Endometrial microvascular endothelial cells (primary cell): ENCODE measurements around the gene WAPL. TPM values are rescaled to one million over a fixed set of nuclear protein-coding genes. Genes with fewer than 3 reads are reported as not detected.
"Not testable (repeated sequence)": the region's sequence is repeated elsewhere in the genome, so short reads cannot be mapped to it uniquely, and the experiment has no call there.

Experiments used
- in situ Hi-C: cut with HindIII; loops from 2 replicates; pipeline ENCODE4 v1.10.0; 2017; ENCODE audit warnings: low sequenced_read_pairs, low pct_unique_long_range_greater_than_20kb; ENCODE audit errors: inconsistent ontology term
- total RNA-seq: library from RNA; depleted of rRNA; stranded (reverse); fragments of >200 nt; gene quantifications from one replicate; pipeline ENCODE4 v1.2.3, GENCODE V29; 2015; ENCODE audit errors: inconsistent ontology term

Gene WAPL, protein sequence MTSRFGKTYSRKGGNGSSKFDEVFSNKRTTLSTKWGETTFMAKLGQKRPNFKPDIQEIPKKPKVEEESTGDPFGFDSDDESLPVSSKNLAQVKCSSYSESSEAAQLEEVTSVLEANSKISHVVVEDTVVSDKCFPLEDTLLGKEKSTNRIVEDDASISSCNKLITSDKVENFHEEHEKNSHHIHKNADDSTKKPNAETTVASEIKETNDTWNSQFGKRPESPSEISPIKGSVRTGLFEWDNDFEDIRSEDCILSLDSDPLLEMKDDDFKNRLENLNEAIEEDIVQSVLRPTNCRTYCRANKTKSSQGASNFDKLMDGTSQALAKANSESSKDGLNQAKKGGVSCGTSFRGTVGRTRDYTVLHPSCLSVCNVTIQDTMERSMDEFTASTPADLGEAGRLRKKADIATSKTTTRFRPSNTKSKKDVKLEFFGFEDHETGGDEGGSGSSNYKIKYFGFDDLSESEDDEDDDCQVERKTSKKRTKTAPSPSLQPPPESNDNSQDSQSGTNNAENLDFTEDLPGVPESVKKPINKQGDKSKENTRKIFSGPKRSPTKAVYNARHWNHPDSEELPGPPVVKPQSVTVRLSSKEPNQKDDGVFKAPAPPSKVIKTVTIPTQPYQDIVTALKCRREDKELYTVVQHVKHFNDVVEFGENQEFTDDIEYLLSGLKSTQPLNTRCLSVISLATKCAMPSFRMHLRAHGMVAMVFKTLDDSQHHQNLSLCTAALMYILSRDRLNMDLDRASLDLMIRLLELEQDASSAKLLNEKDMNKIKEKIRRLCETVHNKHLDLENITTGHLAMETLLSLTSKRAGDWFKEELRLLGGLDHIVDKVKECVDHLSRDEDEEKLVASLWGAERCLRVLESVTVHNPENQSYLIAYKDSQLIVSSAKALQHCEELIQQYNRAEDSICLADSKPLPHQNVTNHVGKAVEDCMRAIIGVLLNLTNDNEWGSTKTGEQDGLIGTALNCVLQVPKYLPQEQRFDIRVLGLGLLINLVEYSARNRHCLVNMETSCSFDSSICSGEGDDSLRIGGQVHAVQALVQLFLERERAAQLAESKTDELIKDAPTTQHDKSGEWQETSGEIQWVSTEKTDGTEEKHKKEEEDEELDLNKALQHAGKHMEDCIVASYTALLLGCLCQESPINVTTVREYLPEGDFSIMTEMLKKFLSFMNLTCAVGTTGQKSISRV (N-terminal part only)
- 31.8 TPM for total RNA-seq

- in situ Hi-C loops: no loop called here
Observed at GRCh38 chr10:86521678-86522509, at the start of gene WAPL. Gene WAPL, minus strand, starts transcription at chr10:86521792. Its CDS starts 3,723 bp downstream, at chr10:86518069.

DNA sequence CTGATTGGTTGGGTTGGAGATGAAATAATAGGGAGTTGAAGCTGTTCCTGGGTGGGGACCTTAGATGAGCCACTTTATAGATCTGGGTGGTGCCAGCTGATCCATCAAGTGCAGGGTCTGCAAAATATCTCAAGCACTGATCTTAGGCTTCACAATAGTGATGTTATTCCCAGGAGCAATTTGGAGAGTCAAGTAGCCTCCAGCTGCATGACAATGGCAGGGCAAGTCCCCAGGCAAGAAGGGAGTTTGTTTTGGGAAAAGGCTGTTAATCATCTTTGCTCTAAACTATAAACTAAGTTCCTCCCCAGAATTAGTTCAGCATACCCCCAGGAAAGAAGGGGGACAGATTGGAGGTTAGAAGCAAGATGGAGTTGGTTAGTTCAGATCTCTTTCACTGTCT is 47.7 kb upstream of the WAPL start:
- in situ Hi-C loops: no loop called here

DNA sequence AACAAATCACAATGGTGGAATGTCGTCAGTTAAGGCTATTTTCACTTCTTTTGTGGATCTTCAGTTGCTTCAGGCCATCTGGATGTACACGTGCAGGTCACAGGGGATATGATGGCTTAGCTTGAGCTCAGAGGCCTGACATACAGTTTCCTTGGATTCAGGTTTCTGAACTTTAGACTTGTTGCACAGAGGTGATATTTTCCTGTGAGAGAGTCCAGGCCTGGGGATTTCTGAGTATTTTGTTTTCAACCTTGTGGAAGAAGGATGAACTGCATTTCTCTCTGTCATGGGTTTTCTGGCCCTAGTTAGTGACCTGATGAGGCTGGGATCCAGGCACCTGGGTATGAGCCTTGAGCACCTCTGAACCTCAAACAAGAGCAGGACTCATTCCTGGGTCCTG is 44.9 kb upstream of the WAPL start:
- in situ Hi-C loops: not testable (repeated sequence)

- in situ Hi-C loops: not testable (repeated sequence)
Observed at GRCh38 chr10:86563338-86563737, 41.7 kb upstream of the WAPL start.

- in situ Hi-C loops: not testable (repeated sequence)
Observed at GRCh38 chr10:86558695-86559094, 37.1 kb upstream of the WAPL start.

GRCh38 chr10:86556933-86557649 is 35.5 kb upstream of the WAPL start:
- in situ Hi-C loops: no loop called here

DNA sequence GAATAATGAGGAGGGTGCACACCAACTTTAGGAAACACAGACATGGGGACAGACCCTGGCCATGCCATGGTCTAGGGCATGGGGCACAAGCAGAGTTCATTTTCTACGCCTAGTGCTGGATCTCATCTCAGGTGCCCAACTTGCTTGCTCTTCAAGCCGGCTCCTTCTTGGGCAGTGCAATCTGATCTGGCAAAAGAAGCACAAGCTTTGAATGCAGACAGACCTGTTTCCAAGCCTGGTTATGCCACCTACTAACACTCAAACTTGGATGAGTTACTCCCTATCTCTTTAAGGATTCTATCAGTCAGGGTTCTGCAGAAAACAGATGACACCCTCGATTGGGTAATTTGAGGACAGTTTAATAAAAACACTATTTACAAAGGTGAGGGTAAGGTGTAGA is 34.9 kb upstream of the WAPL start:
- in situ Hi-C loops: no loop called here

GRCh38 chr10:86553639-86554038 is 32.0 kb upstream of the WAPL start:
- in situ Hi-C loops: no loop called here

DNA sequence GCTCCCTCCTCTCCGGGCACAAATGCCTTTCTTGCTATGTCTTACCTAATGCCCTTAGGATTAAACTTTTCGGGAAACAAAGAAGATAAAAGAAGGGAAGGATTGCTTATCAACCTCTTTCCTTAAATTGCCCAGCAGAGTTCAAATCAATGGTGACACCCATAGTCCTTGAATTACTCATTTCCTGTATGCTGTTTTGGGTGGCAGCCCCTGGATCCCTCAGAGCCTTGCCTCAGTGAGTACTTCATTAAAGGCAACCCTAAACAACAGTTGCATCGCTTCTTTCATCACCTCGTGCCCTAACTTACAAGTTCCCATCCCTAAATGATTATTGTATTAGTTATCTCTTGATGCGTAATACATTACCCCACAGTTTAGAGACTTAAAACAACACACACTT is 31.6 kb upstream of the WAPL start:
- in situ Hi-C loops: no loop called here

DNA sequence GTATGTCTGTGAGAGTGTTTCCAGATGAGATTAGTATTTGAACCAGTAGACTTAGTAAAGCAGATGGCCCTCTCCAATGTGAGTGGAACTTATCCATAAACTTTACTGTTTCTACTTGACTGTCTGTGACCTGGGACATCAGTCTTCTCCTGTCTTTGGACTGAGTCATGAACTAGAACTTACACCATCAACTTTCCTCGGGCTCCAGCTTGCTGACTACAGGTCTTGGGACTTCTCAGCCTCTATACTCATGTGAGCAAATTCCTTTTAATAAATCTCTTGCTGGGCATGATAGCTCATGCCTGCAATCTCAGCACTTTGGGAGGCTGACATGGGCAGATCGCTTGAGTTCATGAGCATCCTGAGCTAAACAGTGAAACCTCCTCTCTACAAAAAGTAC is 25.7 kb upstream of the WAPL start:
- in situ Hi-C loops: no loop called here

DNA sequence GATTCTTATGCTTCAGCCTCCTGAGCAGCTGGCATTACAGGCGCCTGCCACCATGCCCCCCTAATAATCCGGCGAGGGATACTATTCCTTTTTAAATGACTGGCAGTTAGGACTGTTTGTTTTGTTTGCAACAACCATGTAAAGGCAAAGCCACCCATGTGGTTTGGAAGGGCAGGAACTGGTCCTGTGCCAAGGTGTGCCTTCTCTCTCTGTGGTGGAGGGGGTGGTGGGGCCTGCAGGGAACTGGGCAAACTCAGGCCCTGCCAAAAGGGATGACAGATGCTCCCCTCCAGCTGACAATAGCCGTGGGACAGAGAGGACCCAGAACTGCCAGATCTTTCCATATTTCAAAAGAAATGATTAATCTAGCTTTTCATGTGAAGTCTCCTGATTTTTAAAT is 23.5 kb upstream of the WAPL start:
- in situ Hi-C loops: no loop called here

DNA sequence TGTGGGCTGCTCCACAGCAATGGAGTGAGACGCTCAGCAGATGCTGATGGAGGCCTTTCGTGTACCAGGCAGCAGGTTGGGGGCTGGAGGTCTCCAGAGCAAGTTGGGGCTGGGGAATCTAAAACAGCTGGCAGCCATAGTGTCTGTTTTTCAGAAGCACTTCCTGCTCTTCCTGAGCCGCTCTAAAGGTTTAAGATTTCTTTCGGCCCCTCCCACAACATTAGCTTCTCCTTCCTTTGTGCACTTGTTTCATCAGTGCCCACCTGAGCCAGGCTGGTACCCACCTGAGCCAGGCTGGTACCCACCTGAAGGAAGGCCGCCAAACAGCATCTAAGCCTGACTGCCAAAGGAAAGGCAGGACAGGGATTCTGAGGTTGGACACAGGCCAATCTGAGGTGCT is 18.4 kb upstream of the WAPL start:
- in situ Hi-C loops: no loop called here

GRCh38 chr10:86538547-86538946 is 17.0 kb upstream of the WAPL start:
- in situ Hi-C loops: no loop called here

DNA sequence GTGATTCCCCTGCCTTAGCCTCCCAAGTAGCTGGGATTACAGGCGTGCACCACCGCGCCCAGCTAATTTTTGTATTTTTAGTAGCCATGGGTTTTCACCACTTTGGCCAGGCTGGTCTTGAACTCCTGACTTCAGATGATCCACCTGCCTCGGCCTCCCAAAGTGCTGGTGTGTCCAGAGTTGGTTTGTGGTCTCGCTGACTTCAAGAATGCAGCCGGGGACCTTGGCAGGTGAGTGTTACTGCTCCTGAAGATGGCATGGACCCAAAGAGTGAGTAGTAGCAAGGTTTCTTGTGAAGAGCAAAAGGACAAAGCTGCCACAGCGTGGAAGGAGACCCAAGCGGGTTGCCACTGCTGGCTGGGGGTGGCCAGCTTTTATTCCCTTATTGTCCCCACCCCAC is 16.4 kb upstream of the WAPL start:
- in situ Hi-C loops: not testable (repeated sequence)

DNA sequence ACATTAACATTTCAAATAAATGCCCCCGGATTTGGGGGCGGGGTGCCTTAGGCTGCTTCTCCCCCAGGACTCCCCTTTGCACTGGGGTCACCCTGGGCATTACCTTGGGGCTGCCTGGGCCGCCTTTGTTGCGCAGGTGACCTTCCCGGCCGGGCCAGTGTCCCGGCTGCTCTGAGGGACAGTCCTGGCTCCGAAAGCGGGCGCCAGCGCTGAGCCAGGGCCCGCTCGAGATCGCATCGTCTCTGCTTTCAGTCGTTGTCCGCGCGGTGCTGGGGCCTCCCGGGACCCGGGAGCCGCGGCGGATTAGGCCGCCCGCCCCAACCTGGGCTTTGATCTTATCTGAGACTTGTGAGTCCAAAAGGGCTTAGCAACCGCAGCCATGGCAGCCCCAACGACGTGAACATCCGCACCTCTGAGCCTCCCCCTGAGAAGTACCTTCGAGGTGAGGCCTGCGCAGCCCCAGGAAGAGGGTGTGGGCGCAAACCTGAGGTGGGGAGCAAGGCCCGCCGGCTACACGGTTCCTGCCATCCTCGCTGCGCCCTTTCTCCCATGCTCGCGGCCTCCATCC is 14.8 kb upstream of the WAPL start:
- in situ Hi-C loops: no loop called here

DNA sequence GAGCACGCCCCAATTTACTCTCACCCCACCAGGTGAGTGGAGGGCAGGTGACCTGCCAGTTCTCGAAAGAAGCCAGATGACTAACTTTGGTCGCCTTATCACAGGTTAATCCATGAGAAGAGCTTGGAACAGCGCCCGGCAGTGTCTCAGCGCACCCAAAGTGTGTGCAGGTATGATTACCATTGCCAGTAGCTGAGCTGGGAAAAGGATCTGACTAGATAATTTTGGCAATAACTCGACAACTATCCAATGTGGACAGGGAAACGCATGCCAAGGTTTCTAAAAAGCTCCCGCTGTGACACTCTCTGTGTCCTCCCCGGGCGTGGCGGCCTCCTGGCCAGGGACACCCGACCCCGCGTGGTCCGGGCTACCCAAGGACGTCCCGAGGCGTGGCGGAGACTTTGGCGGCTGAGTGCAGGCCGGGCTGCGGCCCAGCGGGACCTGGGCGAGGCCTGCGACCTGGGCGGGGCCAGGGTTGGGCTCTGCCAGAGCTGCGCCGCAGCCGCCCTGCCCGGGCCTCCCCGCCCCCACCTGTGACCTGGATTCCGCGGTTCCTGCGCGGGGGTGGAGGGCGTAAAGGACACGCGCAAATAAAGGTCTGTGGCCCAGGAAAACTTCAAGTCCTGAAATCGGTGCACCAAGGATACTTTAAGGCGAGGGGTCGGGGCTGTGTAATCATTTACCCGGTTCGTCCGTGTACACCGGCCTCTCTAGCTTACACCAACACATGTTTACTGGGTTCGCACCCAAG is 13.7 kb upstream of the WAPL start:
- in situ Hi-C loops: no loop called here

DNA sequence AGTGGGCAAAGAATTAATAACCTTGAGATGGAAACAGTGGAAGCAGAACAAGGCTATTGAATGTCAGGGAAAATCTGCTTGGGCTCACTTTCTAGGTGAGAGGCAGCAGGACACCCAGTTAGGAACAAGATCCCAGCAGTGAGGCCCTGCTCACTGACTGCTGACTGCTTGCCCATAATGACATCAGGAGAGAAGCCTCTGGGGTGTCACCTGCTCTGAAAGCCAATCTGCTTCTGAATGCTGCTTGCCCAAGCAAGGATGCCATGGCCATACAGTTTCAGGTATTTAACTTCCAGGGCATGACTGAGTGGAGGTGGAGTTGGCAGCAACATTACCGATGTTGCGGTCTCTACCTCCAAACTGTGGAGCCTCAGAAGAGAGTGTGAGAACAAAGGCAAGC is 11.7 kb upstream of the WAPL start:
- in situ Hi-C loops: no loop called here
